HG03439 (cell line): ENCODE results near the gene RHEBL1.

Experiments used
- ATAC-seq: cut with Tn5 transposase; IDR thresholded peaks from one replicate; pipeline ENCODE4 v1.9.1; 2021; ENCODE audit warnings: mild to moderate bottlenecking, moderate library complexity; ENCODE audit not compliant: unreplicated experiment

The RHEBL1 gene

DNA sequence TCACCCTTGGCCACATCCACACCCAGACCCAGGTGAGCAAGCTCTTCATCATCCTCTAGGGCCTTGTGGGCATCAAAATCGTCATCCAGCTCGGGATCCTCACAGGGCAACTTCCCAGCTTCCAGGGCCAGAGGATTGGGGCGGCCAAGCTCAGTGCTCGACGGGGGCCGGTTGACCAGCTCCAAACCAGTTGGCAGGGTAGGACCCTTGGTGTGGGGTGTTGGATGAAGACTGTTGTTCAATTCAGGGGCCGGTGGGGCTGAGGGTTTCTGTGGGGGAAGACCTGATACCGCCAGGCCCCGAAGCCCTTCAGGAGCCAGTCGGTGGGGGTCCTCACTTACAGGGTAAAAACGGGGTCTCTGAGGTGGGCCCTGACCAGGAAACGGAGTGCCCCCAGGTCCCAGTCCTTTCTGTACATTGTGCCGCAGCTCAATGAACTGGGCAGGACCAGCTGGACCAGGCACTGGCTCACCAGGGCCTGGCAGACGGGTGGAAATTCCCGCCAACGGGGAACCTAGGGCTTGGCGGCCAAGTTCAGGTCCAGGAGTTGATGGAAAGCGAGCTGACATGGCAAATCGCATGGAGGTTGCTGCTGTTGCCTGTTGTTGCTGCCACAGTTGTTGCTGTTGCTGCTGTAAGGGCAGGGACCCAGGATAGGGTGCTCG, 31.4 kb downstream of the RHEBL1 start:
- ATAC-seq, result no peak

DNA sequence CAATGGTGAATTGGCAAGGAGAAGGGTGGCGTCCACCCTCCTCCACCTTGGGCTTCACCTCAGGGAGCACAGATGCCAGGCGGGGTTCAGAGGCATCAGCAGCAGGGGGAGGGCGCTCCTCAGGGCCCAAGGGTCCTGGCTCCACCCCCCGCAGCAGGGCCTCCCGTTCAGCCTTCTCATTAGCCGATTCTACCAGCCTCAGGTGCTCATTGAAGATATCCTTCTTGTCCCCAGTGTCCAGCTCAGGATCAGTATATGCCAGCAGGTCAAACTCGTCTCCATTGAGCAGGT, 31.9 kb downstream of the RHEBL1 start:
- ATAC-seq, result no peak

DNA sequence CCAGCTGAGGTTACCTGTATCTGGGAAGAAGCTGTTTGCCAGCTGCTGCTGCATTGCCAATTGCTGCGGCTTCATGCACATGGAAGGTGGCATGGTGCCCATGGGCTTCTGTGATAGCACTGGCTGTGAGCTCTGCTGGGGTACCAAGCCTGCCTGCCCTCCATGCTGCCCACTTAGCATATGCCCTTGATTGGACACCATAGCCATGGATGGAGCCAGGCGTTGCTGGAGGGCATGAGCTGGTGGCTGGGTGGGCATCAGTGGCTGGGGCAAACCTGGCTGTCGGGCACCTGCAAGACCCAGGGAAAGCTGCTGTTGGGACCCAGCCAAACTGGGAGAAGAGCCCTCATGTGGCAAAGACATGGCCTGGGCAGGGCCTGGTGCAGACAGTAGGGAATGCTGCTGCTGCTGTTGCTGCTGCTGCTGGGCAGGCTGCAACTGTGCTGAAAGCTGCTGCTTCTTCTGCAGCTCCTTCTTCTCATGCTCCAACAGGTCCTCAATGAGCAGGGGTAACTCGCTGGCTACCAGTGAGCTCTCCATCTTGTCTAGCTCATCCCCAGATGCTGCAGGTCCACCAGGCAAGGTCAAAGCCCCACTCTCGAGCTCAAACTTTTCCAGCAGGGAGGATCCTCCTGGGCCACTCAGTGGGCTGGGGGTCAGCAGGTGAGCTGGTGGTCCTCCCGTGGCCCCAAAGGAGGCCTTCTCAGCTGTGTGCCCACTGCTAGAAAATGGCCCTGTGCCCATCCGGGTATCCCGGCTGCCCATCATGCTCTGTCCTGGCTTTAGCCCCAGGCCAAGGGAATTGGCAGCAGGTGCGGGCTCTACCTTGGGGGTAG, 32.5 kb downstream of the RHEBL1 start:
- no peak for ATAC-seq

DNA sequence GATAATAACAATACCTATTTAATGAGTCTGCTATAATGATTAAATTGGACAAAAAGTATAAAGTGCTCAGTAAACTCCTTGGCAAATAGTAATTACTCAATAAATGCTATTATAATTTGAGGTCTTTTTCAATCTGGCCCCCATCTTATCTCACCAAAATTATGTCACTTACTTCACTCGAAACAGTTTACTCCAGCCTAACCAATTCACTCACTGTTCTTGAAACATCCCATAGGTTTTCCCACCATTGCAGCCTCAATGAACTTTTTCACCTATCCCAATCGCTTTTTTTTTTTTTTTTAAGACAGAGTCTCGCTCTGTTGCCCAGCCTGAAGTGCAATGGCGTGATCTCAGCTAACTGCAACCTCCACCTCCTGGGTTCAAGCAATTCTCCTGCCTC, 33.8 kb downstream of the RHEBL1 start:
- ATAC-seq, result no peak

DNA sequence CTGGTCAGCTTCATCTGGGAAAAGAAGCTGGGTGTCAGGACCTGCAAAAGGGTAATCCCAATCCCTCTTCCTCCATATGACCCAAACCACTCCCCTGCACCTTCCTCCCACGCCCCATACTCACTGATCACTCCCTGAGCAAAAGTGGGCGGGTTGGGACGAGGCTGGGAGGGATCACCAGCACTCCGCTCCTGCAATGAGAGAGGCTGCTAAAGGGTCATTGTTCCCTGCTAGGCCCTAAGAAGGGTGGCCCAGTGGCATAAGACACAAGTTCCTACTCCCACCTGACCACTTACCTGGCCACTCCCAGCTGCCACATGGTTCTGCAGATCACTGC, 35.5 kb downstream of the RHEBL1 start:
- no peak for ATAC-seq

DNA sequence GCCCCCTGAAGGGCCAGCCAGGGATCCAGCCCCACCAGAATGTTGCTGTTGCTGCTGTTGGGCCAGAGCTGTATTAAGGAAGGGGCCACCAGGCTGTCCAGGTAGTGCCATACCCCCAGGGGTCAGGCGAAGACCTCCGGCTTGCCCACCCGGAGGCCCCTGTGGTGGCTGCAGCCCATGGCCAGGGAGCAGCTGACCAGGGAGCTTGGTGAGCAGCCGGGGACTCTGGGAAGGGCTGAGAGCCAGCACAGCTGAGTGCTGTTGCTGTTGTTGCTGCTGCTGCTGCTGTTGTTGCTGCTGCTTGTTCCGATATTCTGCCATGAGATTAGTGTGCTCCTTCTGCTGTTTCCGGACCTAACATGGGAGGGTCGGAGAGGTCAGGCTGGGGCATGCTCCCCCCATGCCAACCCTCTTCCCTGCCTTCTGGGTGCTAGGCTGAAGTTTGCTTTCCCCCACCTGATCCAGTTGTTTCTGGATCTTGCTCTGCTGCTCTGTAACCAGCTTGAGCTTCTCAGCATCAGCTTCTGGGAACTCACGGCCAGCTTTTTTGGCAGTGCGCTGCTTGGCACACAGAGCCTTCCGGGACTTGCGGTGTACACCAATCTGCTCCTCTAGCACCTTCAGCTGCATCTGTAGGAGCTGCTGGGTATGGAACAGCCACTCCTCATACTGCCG, 36.0 kb downstream of the RHEBL1 start:
- ATAC-seq, result no peak

DNA sequence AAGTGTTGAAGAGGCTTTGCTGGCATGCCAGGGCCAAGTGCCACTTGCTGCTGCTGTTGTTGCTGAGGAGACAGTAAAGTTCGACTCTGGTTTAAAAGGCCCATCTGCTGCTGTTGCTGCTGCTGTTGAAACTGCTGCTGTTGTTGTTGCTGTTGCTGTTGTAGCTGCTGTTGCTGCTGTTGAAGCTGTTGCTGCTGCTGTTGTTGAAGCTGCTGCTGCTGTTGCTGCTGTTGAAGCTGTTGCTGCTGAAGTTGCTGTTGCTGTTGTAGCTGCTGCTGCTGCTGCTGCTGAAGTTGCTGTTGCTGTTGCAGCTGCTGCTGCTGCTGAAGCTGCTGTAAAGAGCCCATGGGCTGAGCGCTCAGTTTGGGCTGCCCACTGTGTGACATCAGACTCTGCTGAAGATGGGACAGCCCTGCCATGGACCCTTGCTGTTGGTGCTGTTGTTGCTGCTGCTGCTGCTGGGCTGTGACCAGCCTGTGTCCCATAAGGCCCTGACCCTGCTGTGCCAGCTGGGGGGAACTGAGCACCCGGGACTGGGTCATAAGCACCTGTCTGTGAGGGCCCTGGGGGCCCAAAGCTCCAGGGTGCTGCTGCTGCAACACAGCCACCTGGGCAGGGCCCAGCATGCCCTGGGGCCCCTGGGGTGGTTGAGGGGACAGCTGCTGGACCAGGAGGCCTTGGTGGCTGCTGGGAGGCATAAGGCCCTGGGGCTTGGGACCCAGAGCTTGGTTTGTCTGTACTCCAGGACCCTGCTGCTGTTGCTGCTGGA, 36.9 kb downstream of the RHEBL1 start:
- no peak for ATAC-seq

DNA sequence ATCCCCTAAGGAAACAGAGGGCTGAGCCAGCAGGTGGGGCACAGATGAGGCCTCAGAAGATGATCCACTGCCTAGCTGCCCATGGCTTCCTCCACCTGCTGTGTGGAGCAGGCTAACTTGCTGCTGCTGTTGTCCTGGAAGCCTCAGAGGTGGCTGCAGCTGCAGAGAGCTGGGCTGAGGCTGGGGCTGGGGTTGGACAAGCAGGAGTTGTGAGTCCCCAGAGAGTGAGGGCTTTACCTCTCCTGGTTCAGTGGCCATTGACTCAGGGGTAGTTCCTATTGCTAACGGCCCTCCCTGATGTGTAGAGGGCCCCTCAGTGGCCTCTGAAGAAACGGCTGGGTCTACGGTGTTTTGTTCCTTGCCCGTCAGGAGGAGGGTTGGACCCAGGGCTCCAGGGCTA, 37.5 kb downstream of the RHEBL1 start:
- ATAC-seq, result no peak

DNA sequence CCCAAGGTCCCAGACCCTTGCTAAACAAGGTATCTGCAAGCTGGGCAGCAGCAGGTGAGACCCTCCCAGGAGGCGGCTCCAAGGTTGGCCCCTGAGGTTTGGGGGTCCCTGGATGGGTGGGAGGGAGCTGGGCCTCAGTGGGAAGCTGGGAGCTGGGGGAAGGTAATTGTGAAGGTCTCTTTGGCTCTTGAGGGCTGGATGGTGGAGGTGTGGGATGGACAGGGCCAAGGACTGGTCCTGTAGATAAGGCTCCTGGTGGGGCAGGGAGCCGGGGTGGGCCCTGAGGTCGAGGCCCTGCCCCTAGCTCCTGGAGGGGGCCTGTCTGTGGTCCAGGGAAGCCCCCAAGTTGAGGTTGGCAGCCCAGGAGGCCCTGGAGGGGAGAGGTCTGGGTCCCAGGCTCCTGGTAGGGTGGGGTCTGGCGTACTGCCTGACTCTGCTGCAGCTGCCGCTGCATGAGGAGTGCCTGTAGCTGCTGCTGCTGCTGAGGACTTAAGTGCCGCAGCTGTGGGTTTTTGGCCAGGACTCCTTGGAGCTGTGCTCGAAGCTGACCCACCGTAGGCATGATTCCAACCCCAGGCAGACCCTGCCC, 38.1 kb downstream of the RHEBL1 start:
- ATAC-seq, result no peak

DNA sequence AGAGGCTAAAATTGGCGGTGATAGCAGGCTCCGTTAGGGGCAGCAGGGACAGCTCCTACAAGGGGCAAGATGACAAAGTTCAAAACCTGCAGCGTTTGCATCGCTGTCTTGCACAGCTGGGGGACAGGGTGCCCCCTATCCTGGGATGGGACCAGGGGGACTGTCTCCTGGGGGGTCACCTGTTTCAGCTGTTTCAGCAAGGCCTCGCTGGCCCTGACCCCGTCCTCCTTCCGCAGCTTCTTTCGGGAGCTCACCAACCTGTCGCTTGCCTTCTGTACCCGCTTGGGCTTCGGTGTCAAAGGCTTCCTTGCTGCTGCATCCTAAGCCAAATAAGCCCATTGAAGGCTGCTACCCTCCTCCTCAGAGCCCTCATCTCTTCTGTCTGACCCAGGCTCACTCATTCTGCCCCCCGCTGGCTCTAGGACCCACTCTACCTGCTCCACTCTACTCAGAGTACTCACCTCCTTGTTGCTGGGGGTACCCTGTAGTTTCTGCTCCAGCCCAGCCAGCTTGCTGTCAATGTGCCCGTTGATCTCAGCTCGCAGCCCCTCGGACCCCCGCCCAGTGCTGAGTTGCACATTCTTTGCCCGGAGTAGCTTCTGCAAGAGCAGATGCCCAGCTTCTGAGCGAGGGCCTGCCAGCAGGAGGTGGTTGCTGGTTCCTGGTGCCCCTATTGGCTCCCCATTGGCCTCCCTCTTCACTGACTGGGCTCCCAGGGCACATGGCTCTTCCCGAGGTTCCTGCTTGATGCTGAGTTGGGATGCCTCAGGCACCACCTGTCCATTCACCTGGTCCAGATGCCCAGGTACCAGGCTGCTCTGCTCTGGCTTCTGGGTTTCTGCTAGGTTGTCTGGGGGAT, 38.8 kb downstream of the RHEBL1 start:
- no peak for ATAC-seq

DNA sequence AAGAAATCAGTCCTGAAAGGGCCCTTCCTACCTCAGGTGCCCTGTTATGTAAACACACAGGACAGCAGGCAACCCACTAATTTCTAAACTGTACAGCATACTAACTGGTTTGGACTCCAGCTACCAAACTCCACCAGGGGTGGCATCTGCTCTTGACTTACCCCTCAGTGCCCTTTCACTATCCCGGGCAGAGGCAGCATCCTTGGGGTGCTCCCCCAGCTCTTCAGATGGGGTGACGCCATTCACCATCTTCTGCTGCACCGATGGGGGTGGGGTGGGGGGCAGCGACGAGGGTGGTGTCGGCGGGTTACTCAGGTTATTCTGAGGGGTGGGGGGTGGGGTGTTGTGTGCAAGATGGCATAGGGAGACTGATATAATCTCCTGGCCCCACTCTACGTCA, 39.7 kb downstream of the RHEBL1 start:
- no peak for ATAC-seq

DNA sequence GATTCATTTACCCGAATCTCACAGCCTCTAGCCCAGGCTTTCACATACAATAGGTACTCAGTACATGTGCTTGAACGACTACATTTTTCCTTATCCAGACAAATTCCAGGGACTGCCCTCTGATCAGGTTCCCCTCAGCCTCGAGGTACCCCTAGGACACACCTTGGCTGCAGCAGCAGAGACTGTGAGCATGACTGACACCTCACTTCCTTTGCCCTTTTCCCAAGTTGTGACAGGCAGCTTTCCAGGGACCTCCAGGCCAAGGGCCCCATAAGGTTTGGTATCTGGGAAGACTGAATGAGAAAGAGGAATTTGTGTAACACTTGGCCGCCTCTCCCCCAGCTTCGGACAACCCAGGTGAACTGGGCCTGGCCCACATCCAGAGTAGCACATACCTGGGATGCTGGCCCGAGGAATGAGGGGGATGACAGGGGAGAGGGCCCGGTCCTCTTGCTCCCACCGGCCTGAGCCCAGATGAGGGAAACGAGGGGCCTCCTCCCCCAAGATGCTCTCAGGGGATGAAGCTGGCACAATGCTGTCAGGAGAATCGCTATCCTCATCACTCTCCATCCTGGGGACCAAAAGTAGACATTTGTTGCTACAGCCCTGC, 41.0 kb downstream of the RHEBL1 start:
- ATAC-seq, result no peak

DNA sequence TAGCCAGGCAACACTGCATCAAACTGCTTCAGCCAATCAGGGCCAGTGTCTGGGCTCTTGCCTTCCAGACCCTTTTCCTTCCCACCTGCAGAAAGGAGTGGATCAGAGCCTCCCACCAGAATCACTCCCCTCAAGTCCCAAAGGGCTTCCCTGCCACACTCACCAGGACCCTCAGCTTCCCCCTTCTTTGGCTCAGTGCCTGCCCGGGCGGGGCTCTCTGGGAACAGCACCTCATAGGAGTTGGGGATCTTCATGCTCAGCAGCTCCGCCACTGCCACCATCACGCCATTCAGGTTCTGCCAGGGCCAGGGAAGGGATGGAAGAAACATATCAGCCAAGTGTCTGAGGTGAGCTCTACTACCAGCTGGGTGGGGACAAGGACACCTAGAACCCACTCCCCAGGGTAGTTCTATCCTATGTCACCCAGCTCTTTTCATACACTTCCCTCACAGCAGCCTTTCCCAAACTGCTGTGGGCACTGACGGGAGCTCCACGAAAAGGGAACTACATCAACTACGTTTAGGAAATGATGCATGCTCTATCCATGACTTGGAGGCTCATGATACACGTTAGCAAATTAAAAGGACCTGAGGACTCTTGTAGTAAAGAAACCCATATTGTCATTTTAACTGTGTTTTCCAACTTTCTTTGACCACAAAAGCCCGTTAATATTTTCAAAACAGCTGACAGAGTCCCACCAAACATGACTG, 41.8 kb downstream of the RHEBL1 start:
- ATAC-seq, result no peak

DNA sequence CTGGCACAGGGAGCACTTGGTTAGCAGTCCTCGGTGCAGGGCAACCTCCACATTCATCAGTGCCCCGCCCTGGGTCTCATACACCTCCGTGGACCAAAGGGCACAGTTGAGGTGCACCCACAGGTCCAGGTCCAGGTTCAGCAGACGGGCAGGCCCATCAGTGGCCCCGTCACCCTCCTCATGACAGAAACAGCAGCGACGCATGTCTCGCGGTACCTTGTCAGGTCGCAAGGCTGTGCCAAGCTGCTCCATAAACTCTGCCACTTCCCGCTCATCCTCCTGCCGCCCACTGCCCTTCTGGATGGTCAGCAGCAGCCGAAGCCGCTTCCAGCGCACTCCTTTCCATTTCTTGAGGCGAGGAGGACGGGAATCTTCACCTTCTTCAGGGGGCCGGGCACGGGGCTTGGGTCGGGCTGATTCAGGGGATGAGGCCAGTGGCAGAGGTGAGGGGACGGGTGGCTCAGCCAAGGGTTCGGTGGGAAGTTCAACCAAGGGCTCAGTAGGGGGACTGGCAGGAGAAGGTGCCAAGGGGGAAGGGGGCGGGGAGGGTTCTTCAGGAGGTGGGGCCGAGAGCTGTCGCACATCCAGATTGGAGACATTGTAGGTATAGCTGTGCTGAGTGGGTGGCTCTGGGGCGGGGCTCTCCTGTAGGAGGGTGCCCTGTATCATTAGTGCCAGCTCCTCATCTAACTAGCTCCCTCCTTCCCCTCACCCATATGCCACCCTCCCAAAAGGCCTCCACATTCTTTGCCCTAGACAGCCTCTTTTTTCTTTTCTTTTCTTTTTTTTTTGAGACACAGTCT, 42.9 kb downstream of the RHEBL1 start:
- ATAC-seq, result no peak

DNA sequence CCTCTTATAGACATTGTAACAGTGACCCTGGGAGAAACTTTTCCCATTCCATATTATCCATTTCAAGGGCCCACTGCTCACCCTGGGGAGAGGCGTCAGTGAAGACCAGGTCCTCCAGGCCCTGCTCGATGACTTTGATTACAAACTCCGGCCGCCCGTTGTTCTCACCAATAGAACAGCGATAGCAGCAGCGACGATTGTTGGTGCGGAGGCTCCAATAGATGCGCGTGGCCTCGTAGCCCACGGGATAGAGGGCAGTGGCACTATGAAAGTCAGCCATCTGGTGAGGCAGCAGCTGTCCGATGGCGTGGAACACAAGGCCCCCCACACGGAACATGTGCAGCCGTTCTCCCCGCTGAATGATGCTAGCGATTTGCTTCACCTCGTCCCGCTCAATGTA, 43.7 kb downstream of the RHEBL1 start:
- ATAC-seq, result no peak

DNA sequence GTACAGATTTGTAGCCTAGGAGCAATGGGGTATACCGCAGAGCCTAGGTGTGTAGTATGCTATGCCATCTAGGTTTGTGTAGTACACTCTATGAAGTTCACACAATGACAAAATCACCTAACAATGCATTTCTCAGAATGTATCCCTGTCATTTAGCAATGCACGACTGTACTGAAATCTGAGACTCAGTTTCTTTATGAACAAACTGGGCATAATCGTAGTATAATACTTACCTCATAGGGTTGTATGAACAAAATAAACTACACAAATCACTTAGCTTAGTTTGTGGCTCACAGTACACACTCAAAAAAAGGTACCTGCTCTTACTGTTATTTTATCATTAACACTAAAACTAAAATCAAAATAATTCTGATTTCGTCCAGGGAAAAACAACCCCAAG, 44.3 kb downstream of the RHEBL1 start:
- ATAC-seq, result no peak

DNA sequence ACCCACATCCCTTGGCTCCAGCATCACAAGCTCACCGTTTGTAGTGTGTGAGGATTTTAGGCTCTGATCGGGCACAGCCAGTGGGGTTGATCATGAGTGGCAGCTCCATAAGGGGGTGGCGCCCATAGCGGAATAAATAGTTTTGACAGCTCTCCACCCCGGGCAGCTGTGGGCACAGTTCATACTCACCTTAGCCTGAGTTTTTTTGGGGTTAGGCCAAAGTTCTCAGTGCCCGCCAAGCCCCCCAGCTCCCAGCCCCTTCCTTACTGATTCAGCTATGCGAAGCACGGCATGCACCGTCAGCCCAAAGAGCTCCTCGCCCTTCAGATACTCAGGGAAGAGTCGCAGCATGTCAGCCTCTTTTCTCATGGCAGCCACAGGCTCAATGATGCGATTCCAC, 45.2 kb downstream of the RHEBL1 start:
- ATAC-seq, result no peak

DNA sequence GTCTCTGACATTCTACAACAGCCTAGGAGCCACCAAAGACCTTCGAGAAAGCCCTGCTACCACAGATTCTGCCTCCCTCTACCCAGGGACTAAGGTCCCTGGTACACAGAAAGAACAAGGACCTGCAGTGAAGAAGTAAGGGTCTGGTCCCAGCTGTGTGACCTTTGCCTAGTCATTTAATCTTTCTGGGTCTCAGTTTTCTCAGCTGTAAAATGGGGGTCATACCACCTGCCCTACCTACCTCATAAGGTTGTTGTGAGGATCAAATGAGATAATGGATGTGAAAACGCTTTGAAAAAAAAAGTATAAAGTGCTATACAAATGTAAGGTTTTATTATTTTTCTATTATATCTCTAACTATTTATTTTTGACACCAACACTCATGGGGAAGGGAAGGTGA, 46.0 kb downstream of the RHEBL1 start:
- no peak for ATAC-seq
